Measurements from ENCODE around the gene MAD2L2.

MAD2L2 gene

GRCh38 chr1:11668516-11668915, 12.4 kb downstream of the MAD2L2 start:
- in situ Hi-C loops (cut with MboI; ENCODE audit: low sequenced_read_pairs, unreplicated experiment): no loop called here
- no peak for DNase-seq (ENCODE audit: low spot score)
- no peak for TF ChIP-seq CTCF (IDR thresholded peaks at IDR 0.05; ENCODE audit: borderline replicate concordance, control extremely low read depth, extremely low read depth, insufficient read depth, missing control alignments)

GRCh38 chr1:11664336-11665065, 16.4 kb downstream of the MAD2L2 start:
- no peak for TF ChIP-seq CTCF (IDR thresholded peaks at IDR 0.05; ENCODE audit: borderline replicate concordance, control extremely low read depth, extremely low read depth, insufficient read depth, missing control alignments)
- in situ Hi-C loops (cut with MboI; ENCODE audit: low sequenced_read_pairs, unreplicated experiment): no loop called here
- peak; percentile 77 for DNase-seq (ENCODE audit: low spot score)

- no peak for TF ChIP-seq CTCF (IDR thresholded peaks at IDR 0.05; ENCODE audit: borderline replicate concordance, control extremely low read depth, extremely low read depth, insufficient read depth, missing control alignments)
- in situ Hi-C loops (cut with MboI; ENCODE audit: low sequenced_read_pairs, unreplicated experiment): no loop called here
- DNase-seq (ENCODE audit: low spot score): no peak
Measured at GRCh38 chr1:11661103-11661502, 19.8 kb downstream of the MAD2L2 start.

- no peak for TF ChIP-seq CTCF (IDR thresholded peaks at IDR 0.05; ENCODE audit: borderline replicate concordance, control extremely low read depth, extremely low read depth, insufficient read depth, missing control alignments)
- in situ Hi-C loops (cut with MboI; ENCODE audit: low sequenced_read_pairs, unreplicated experiment): loop anchor here (10.0 kb wide), 1 partner anchor 55 kb away; no protein-coding TSS in a partner anchor
- DNase-seq (ENCODE audit: low spot score): no peak
Measured at GRCh38 chr1:11659748-11660147, 21.2 kb downstream of the MAD2L2 start.

- in situ Hi-C loops (cut with MboI; ENCODE audit: low sequenced_read_pairs, unreplicated experiment): loop anchor here (10.0 kb wide), 1 partner anchor 56 kb away; no protein-coding TSS in a partner anchor
- DNase-seq (ENCODE audit: low spot score): no peak
- no peak for TF ChIP-seq CTCF (IDR thresholded peaks at IDR 0.05; ENCODE audit: borderline replicate concordance, control extremely low read depth, extremely low read depth, insufficient read depth, missing control alignments)
Measured at GRCh38 chr1:11658542-11658941, 22.4 kb downstream of the MAD2L2 start.

- DNase-seq (ENCODE audit: low spot score): no peak
- in situ Hi-C loops (cut with MboI; ENCODE audit: low sequenced_read_pairs, unreplicated experiment): loop anchor here (10.0 kb wide), 1 partner anchor 57 kb away; no protein-coding TSS in a partner anchor
- no peak for TF ChIP-seq CTCF (IDR thresholded peaks at IDR 0.05; ENCODE audit: borderline replicate concordance, control extremely low read depth, extremely low read depth, insufficient read depth, missing control alignments)
Measured at GRCh38 chr1:11657654-11658053, 23.3 kb downstream of the MAD2L2 start.

Measured in GM13976 (cell line).